Naive thymus-derived CD8-positive, alpha-beta T cell (primary cell): Measurements from ENCODE around the gene CXCL14. TPM values are rescaled to one million over a fixed set of nuclear protein-coding genes. Genes with fewer than 3 reads are reported as not detected.
"Not testable (repeated sequence)": the region's sequence is repeated elsewhere in the genome, so short reads cannot be mapped to it uniquely, and the experiment has no call there.

Experiments used
- ATAC-seq, 2 donors: fragments of 150-1000 bp; cut with Tn5 transposase in 1 of 2; sonication (Bioruptor Pico), chemical (Tn5 transposase) in 1 of 2; 1 replicate in 1 of 2; 2 replicates in 1 of 2; pipeline ENCODE4 v1.10.0; 2021; ENCODE audit warnings: mild to moderate bottlenecking in 2 of 2, moderate library complexity in 2 of 2
- POLR2A ChIA-PET: fragments of 350-600 bp; sonication (Branson Sonifier 250); formaldehyde crosslinking; loops from one replicate; lab custom pipeline; 2021; ENCODE audit warnings: antibody characterized with exemption; lab: Charles Lee
- DNase-seq, 10 donors: peaks; one replicate each; pipeline versions ENCODE4 v3.0.0 to v3.0.0-alpha.2; 2020 to 2022
- H3K27ac Mint-ChIP-seq, 10 donors: one replicate each; pipeline ENCODE4 v1.8.0; 2020 to 2022; ENCODE audit warnings: mild to moderate bottlenecking in 10 of 10, mixed read lengths in 10 of 10, moderate library complexity in 4 of 10, inconsistent platforms in 1 of 10
- H3K27me3 Mint-ChIP-seq, 5 donors: one replicate each; pipeline ENCODE4 v1.8.0; 2021 to 2022; ENCODE audit warnings: mixed read lengths in 5 of 5
- H3K36me3 Mint-ChIP-seq, 3 donors: one replicate each; pipeline ENCODE4 v1.8.0; 2020 to 2022; ENCODE audit warnings: mixed read lengths in 3 of 3, mild to moderate bottlenecking in 2 of 3, inconsistent platforms in 1 of 3
- H3K4me1 Mint-ChIP-seq, 4 donors: one replicate each; pipeline ENCODE4 v1.8.0; 2021 to 2022; ENCODE audit warnings: mixed read lengths in 4 of 4
- H3K4me3 Mint-ChIP-seq, 10 donors: one replicate each; pipeline ENCODE4 v1.8.0; 2020 to 2022; ENCODE audit warnings: mild to moderate bottlenecking in 10 of 10, mixed read lengths in 10 of 10, moderate library complexity in 6 of 10, inconsistent platforms in 1 of 10
- H3K9me3 Mint-ChIP-seq, 9 donors: one replicate each; pipeline ENCODE4 v1.8.0; 2020 to 2022; ENCODE audit warnings: mixed read lengths in 9 of 9, mild to moderate bottlenecking in 3 of 9, inconsistent platforms in 1 of 9, moderate library complexity in 1 of 9
- polyA plus RNA-seq, 3 donors: library from polyadenylated mRNA; unstranded; fragments of 300-500 nt; fragmentation: Illumina TruSeq; gene quantifications; one replicate each; pipeline ENCODE4 v1.2.3, GENCODE V29; 2021
- total RNA-seq, 8 experiments: library from RNA in 2 of 8; stranded (reverse) in 2 of 8; gene quantifications; one replicate each; pipeline ENCODE4 v1.2.3 and lab custom pipeline; 2021 to 2026

Gene CXCL14
- total and polyA plus RNA-seq, 5 experiments from 2014 or later = not detected

GRCh38 chr5:135533794-135534193, 45.0 kb downstream of the CXCL14 start:
- DNase-seq (no peak), ATAC-seq (no peak)
- POLR2A ChIA-PET = no interaction called here
- Mint-ChIP-seq H3K36me3 (no peaks in the 10 kb centered on the region), H3K27me3 (peaks cover 37 to 89% (median 70%) of the 10 kb centered on the region in 5 donors), H3K27ac (no peak overlapping the region), H3K4me3 (no peak overlapping the region), H3K4me1 (peaks cover 0 to 10% (median 8%) of the 10 kb centered on the region in 4 donors), H3K9me3 (peaks cover 0 to 9% (median 0%) of the 10 kb centered on the region in 9 donors)

DNA sequence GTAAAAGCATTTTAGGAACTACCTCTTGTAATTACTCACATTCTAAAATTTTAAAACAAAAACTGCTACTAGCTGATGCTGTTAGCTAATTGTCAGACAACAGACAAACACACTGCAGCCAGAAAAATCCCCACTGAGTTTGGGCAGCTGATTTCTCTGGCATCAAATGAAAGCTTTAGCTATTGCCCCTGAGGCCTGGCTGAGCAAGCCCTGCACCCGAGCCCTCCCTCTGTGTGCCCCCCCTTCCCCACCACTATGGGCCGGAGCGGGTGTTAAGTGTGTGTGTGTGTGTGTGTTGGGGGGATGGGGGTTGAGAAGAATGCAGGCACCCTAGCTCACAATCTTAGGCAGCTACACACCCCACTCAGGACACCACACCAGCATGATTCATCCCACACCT, 45.5 kb downstream of the CXCL14 start:
- Mint-ChIP-seq H3K4me1 (peaks cover 0 to 10% (median 8%) of the 10 kb centered on the region in 4 donors), H3K27me3 (peaks cover 35 to 84% (median 65%) of the 10 kb centered on the region in 5 donors), H3K4me3 (no peak overlapping the region), H3K27ac (no peak overlapping the region), H3K36me3 (no peaks in the 10 kb centered on the region), H3K9me3 (peaks cover 0 to 9% (median 0%) of the 10 kb centered on the region in 9 donors)
- DNase-seq (no peak), ATAC-seq (no peak)
- POLR2A ChIA-PET = no interaction called here

DNA sequence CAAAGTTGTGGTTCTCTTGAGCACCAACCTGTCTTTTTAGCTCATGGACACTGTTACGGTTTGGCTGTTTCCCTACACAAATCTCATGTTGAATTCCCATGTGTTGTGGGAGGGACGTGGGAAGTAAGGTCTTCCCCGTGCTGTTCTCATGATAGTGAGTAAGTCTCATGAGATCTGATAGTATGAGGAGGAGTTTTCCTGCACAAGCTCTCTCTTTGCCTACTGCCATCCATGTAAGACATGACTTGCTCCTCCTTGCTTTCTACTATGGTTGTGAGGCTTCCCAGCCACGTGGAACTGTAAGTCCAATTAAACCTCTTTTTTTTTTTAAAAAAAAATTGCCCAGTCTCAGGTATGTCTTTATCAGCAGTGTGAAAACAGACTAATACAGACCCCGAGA, 49.2 kb downstream of the CXCL14 start:
- peaks cover 27 to 82% (median 61%) of the 10 kb centered on the region in 5 donors for H3K27me3 Mint-ChIP-seq
- H3K4me3 Mint-ChIP-seq, ATAC-seq, H3K9me3 Mint-ChIP-seq, DNase-seq, H3K36me3 Mint-ChIP-seq, H3K27ac Mint-ChIP-seq, POLR2A ChIA-PET, H3K4me1 Mint-ChIP-seq: not testable (repeated sequence)

DNA sequence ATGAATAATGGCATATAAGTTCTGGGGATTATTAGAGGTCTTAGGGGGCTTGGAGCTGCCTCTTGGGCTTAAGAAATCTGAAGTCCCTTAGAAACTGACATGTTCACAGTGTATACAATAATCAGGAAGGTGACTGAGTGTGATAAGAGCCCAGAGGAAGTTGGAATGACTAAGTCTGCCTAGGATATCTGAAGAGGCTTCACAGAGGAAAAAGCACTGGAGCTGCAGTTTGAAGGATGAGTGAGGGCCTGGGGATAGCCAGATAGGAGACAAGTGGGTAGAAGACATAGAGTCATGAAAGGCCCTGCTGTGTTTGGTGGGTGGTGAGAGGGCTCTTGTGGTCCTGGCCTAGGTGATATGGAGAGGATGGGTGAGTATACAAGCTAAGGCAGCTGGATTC, 51.9 kb downstream of the CXCL14 start:
- no peak for DNase-seq
- no peak for ATAC-seq
- Mint-ChIP-seq H3K9me3 (peaks cover 0 to 17% (median 6%) of the 10 kb centered on the region in 9 donors), H3K27me3 (peaks cover 21 to 80% (median 55%) of the 10 kb centered on the region in 5 donors), H3K4me3 (no peak overlapping the region), H3K4me1 (no peaks in the 10 kb centered on the region), H3K36me3 (peaks cover 0 to 2% (median 0%) of the 10 kb centered on the region in 3 donors), H3K27ac (no peak overlapping the region)
- POLR2A ChIA-PET = no interaction called here

GRCh38 chr5:135521964-135522363, 56.8 kb downstream of the CXCL14 start:
- ATAC-seq (no peak), DNase-seq (no peak)
- H3K9me3 Mint-ChIP-seq = peaks cover 0 to 18% (median 6%) of the 10 kb centered on the region in 9 donors
- peaks cover 26 to 79% (median 48%) of the 10 kb centered on the region in 5 donors for H3K27me3 Mint-ChIP-seq
- no peaks in the 10 kb centered on the region for H3K4me1 Mint-ChIP-seq
- H3K27ac Mint-ChIP-seq = no peak overlapping the region
- H3K4me3 Mint-ChIP-seq = no peak overlapping the region
- peaks cover 0 to 2% (median 0%) of the 10 kb centered on the region in 3 donors for H3K36me3 Mint-ChIP-seq
- POLR2A ChIA-PET = no interaction called here

Other genes starting within 250 kb of the CXCL14 start
- gene MACROH2A1, start 179.8 kb downstream of the CXCL14 start, total RNA-seq = 10 to 100 TPM; 96.3 to 99.5 TPM
- 100 to 1,000 TPM; 101 to 121 (median 105) TPM for gene MACROH2A1, start 179.8 kb downstream of the CXCL14 start, polyA plus RNA-seq
- not detected for gene DCANP1, start 131.6 kb downstream of the CXCL14 start, total RNA-seq
- gene DCANP1, start 131.6 kb downstream of the CXCL14 start, polyA plus RNA-seq = not detected
- gene TIFAB, start 126.6 kb downstream of the CXCL14 start, total RNA-seq = not detected
- not detected for gene TIFAB, start 126.6 kb downstream of the CXCL14 start, polyA plus RNA-seq
- gene NEUROG1, start 43.0 kb downstream of the CXCL14 start, total RNA-seq = not detected
- not detected for gene NEUROG1, start 43.0 kb downstream of the CXCL14 start, polyA plus RNA-seq